ENCODE results near the gene PFDN5. TPM values are rescaled to one million over a fixed set of nuclear protein-coding genes. Genes with fewer than 3 reads are reported as not detected.
A peak's percentile ranks its signal among the peaks of the same experiment; 100 is the strongest.

PFDN5 gene
- total RNA-seq, 2 experiments from 2014 or later, result 292 to 307 TPM

GRCh38 chr12:53302903-53303302 is 7.6 kb downstream of the PFDN5 start:
- peaks cover 57% of the 10 kb centered on the region for H3K36me3 Mint-ChIP-seq (ENCODE audit: low read depth)
- no peak overlapping the region for H3K4me3 Mint-ChIP-seq
- ChIA-PET CTCF (interaction anchor here (13.1 kb wide), 1 partner anchor 18 kb away, joined by 204 read pairs; the partner anchor contains the start of gene AAAS), POLR2A (no interaction called here)
- no peak for DNase-seq
- no peaks in the 10 kb centered on the region for H3K9me3 Mint-ChIP-seq (ENCODE audit: insufficient read depth)
- H3K4me1 Mint-ChIP-seq (ENCODE audit: low read depth), result peaks cover 47% of the 10 kb centered on the region
- no peak for ATAC-seq
- H3K27ac Mint-ChIP-seq, result peak overlapping the region; percentile 27
- H3K27me3 Mint-ChIP-seq (ENCODE audit: low read depth), result no peaks in the 10 kb centered on the region

- Mint-ChIP-seq H3K27me3 (ENCODE audit: low read depth) (no peaks in the 10 kb centered on the region), H3K36me3 (ENCODE audit: low read depth) (peaks cover 45% of the 10 kb centered on the region), H3K4me1 (ENCODE audit: low read depth) (peaks cover 17% of the 10 kb centered on the region), H3K4me3 (no peak overlapping the region), H3K27ac (no peak overlapping the region), H3K9me3 (ENCODE audit: insufficient read depth) (no peaks in the 10 kb centered on the region)
- ChIA-PET CTCF (interaction anchor here (1.2 to 13.1 kb wide), 2 partner anchors 8 to 14 kb away, joined by 3 to 204 read pairs; partner anchors contain the start of gene AAAS), POLR2A (no interaction called here)
- ATAC-seq (no peak), DNase-seq (no peak)
These were observed 11.5 kb downstream of the PFDN5 start for GRCh38 chr12:53306826-53307225.

GRCh38 chr12:53308276-53308675 is 12.9 kb downstream of the PFDN5 start:
- ChIA-PET POLR2A (interaction anchor here (0.5 to 1.2 kb wide), 4 partner anchors 9 to 118 kb away, joined by 3 read pairs; partner anchors contain the start of genes AAAS, MYG1 and PFDN5), CTCF (interaction anchor here (1.6 kb wide), 1 partner anchor 13 kb away, joined by 14 read pairs; the partner anchor contains the start of gene AAAS)
- peak overlapping the region; percentile 24 for H3K27ac Mint-ChIP-seq
- no peaks in the 10 kb centered on the region for H3K27me3 Mint-ChIP-seq (ENCODE audit: low read depth)
- DNase-seq (no peak), ATAC-seq (no peak)
- H3K9me3 Mint-ChIP-seq (ENCODE audit: insufficient read depth), result no peaks in the 10 kb centered on the region
- no peak overlapping the region for H3K4me3 Mint-ChIP-seq
- peaks cover 35% of the 10 kb centered on the region for H3K36me3 Mint-ChIP-seq (ENCODE audit: low read depth)
- H3K4me1 Mint-ChIP-seq (ENCODE audit: low read depth), result peaks cover 3% of the 10 kb centered on the region

GRCh38 chr12:53313996-53314395 is 18.7 kb downstream of the PFDN5 start:
- Mint-ChIP-seq H3K27ac (no peak overlapping the region), H3K4me3 (no peak overlapping the region), H3K9me3 (ENCODE audit: insufficient read depth) (no peaks in the 10 kb centered on the region), H3K27me3 (ENCODE audit: low read depth) (no peaks in the 10 kb centered on the region), H3K4me1 (ENCODE audit: low read depth) (peaks cover 3% of the 10 kb centered on the region), H3K36me3 (ENCODE audit: low read depth) (peaks cover 33% of the 10 kb centered on the region)
- ChIA-PET POLR2A (no interaction called here), CTCF (interaction anchor here (1.3 to 1.8 kb wide), 2 partner anchors 8 to 9 kb away, joined by 3 to 4 read pairs; no protein-coding TSS in a partner anchor)
- DNase-seq (no peak), ATAC-seq (no peak)

GRCh38 chr12:53320352-53321195 is 25.2 kb downstream of the PFDN5 start:
- Mint-ChIP-seq H3K9me3 (ENCODE audit: insufficient read depth) (no peaks in the 10 kb centered on the region), H3K36me3 (ENCODE audit: low read depth) (peaks cover 16% of the 10 kb centered on the region), H3K27me3 (ENCODE audit: low read depth) (no peaks in the 10 kb centered on the region), H3K27ac (peak overlapping the region; percentile 96), H3K4me1 (ENCODE audit: low read depth) (peaks cover 42% of the 10 kb centered on the region), H3K4me3 (peak overlapping the region; percentile 92)
- CTCF ChIA-PET, result interaction anchor here (0.5 to 15.3 kb wide), 82 partner anchors 10 to 355 kb away, joined by 3 to 290 read pairs (median 5); partner anchors contain the start of genes AMHR2, ATP5MC2, CSAD and ESPL1
- no peak for ATAC-seq
- DNase-seq, result no peak
- POLR2A ChIA-PET, result interaction anchor here (0.7 to 2.9 kb wide), 16 partner anchors 13 to 314 kb away, joined by 3 to 24 read pairs (median 5); partner anchors contain the start of genes CSAD, EIF4B, MAP3K12 and MYG1

GRCh38 chr12:53324113-53324778 is 28.9 kb downstream of the PFDN5 start:
- CTCF ChIA-PET, result interaction anchor here (0.6 to 15.3 kb wide), 26 partner anchors 11 to 352 kb away, joined by 3 to 290 read pairs (median 5); partner anchors contain the start of genes ATP5MC2, ESPL1, MYG1 and PFDN5
- H3K4me3 Mint-ChIP-seq, result peak overlapping the region; percentile 84
- H3K36me3 Mint-ChIP-seq (ENCODE audit: low read depth), result peaks cover 2% of the 10 kb centered on the region
- H3K9me3 Mint-ChIP-seq (ENCODE audit: insufficient read depth), result no peaks in the 10 kb centered on the region
- peak overlapping the region; percentile 98 for H3K27ac Mint-ChIP-seq
- H3K27me3 Mint-ChIP-seq (ENCODE audit: low read depth), result peaks cover 8% of the 10 kb centered on the region
- peak; percentile 38 for ATAC-seq
- peaks cover 48% of the 10 kb centered on the region for H3K4me1 Mint-ChIP-seq (ENCODE audit: low read depth)
- DNase-seq, result peak; percentile 80
- POLR2A ChIA-PET, result interaction anchor here (0.6 to 4.1 kb wide), 11 partner anchors 11 to 279 kb away, joined by 3 to 38 read pairs (median 4); partner anchors contain the start of genes CSAD, MYG1, PRR13 and SP1

GRCh38 chr12:53324779-53325510 is 29.6 kb downstream of the PFDN5 start:
- ChIA-PET POLR2A (interaction anchor here (0.5 to 4.1 kb wide), 14 partner anchors 11 to 279 kb away, joined by 3 to 38 read pairs (median 4); partner anchors contain the start of genes CSAD, ITGB7, MYG1 and PRR13), CTCF (interaction anchor here (0.7 to 15.3 kb wide), 17 partner anchors 21 to 184 kb away, joined by 3 to 290 read pairs (median 8); partner anchors contain the start of genes ESPL1, MYG1 and PFDN5)
- peaks cover 47% of the 10 kb centered on the region for H3K4me1 Mint-ChIP-seq (ENCODE audit: low read depth)
- peaks cover 10% of the 10 kb centered on the region for H3K27me3 Mint-ChIP-seq (ENCODE audit: low read depth)
- H3K36me3 Mint-ChIP-seq (ENCODE audit: low read depth), result no peaks in the 10 kb centered on the region
- H3K9me3 Mint-ChIP-seq (ENCODE audit: insufficient read depth), result no peaks in the 10 kb centered on the region
- ATAC-seq, result peak; percentile 74
- H3K27ac Mint-ChIP-seq, result peak overlapping the region; percentile 98
- peak; percentile 93 for DNase-seq
- peak overlapping the region; percentile 84 for H3K4me3 Mint-ChIP-seq

- peaks cover 41% of the 10 kb centered on the region for H3K4me1 Mint-ChIP-seq (ENCODE audit: low read depth)
- H3K36me3 Mint-ChIP-seq (ENCODE audit: low read depth), result no peaks in the 10 kb centered on the region
- H3K27me3 Mint-ChIP-seq (ENCODE audit: low read depth), result peaks cover 13% of the 10 kb centered on the region
- H3K9me3 Mint-ChIP-seq (ENCODE audit: insufficient read depth), result no peaks in the 10 kb centered on the region
- DNase-seq (peak; percentile 43), ATAC-seq (no peak)
- H3K4me3 Mint-ChIP-seq, result peak overlapping the region; percentile 84
- H3K27ac Mint-ChIP-seq, result peak overlapping the region; percentile 98
- ChIA-PET POLR2A (interaction anchor here (0.5 to 4.1 kb wide), 9 partner anchors 19 to 144 kb away, joined by 3 to 38 read pairs (median 3); partner anchors contain the start of genes CSAD, ITGB7, PRR13 and SP1), CTCF (interaction anchor here (0.7 to 15.3 kb wide), 15 partner anchors 20 to 184 kb away, joined by 3 to 290 read pairs (median 6); partner anchors contain the start of gene ESPL1)
These were observed 30.2 kb downstream of the PFDN5 start for GRCh38 chr12:53325511-53326061.

- peak overlapping the region; percentile 74 for H3K27ac Mint-ChIP-seq
- no peaks in the 10 kb centered on the region for H3K9me3 Mint-ChIP-seq (ENCODE audit: insufficient read depth)
- H3K4me3 Mint-ChIP-seq, result peak overlapping the region; percentile 72
- DNase-seq (no peak), ATAC-seq (no peak)
- ChIA-PET POLR2A (interaction anchor here (0.8 to 4.1 kb wide), 4 partner anchors 17 to 53 kb away, joined by 4 to 38 read pairs (median 5); partner anchors contain the start of gene SP1), CTCF (interaction anchor here (0.7 to 15.3 kb wide), 8 partner anchors 8 to 182 kb away, joined by 3 to 290 read pairs (median 4); no protein-coding TSS in a partner anchor)
- no peaks in the 10 kb centered on the region for H3K36me3 Mint-ChIP-seq (ENCODE audit: low read depth)
- peaks cover 17% of the 10 kb centered on the region for H3K27me3 Mint-ChIP-seq (ENCODE audit: low read depth)
- H3K4me1 Mint-ChIP-seq (ENCODE audit: low read depth), result peaks cover 31% of the 10 kb centered on the region
These were observed 31.3 kb downstream of the PFDN5 start for GRCh38 chr12:53326460-53327185.

All from activated CD8-positive, alpha-beta T cell treated with anti-CD3 and anti-CD28 coated beads, Interleukin-2, amount 10 ng/mL, durations not matched to agents 7 days and 5 days (primary cell).